GM18873 (cell line): ENCODE data around the gene MATN1.

ENCODE experiments used
- ATAC-seq: cut with Tn5 transposase; IDR thresholded peaks from one replicate; pipeline ENCODE4 v1.9.1; 2021; ENCODE audit warnings: mild to moderate bottlenecking, moderate library complexity, moderate number of reproducible peaks; ENCODE audit not compliant: unreplicated experiment, low FRiP score

MATN1 gene

GRCh38 chr1:30758785-30759380 lies 35.5 kb upstream of the MATN1 start:
- ATAC-seq, result no peak

DNA sequence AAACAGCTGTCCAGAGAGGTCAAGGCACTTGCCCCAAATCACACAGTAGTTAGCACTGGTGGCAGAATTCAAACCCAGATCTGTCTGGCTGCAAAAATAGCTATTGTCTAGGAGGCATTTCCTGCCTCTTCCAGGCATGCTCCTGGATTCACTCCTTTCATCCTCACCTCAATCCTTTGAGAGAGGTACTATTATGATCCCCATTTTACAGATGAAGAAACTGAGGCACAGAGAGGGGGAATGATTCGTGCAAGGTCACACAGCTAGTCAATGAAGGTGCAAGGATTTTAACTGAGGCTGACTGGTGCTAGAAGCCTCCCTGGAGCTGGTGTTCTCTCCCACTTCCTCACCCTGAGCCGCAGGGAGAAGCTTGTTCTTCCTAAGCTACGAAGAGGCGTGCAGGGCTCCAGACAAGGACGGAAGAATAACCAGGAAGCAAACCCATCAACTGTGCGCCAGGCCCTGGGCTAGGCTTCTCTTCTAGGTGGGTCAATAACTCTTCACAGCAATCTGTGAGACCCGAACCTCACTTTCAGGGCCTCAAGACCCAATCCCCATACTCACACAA lies 34.8 kb upstream of the MATN1 start:
- ATAC-seq, result no peak

DNA sequence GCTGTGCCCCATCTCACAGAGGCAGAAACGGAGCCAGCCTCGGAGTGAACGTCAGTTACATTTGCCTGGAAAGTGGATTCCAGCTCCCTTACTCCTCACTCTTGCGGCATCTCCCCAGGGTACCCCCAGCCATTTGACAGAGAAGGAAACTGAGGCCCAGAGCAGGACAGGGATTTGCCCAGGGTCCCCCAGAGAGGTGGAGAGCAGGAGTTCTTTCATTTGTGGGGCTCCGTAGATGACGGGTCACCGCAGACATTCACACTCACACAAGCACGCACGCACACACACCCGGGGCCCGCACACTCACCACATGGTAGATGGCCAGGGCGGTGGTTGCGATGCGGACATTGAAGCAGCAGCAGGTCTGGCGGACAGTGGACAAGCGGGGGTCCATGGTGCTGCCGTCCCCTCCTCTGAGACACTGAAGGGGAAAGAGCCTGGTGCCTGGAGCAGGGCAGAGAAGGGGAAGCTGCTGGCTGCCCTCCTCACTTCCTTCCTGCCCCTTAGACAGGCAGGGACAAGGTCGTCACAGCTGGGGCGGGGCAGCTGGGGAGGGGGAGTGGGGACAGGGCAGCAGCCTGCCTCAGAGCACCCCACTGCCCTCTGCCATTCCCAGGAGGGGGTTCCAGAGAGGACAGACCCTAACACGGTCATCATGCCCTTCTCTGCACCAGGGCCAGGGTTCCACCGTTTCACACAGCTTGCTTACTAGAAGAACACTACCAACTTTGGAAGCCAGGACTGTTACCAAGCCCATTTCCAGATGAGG lies 34.2 kb upstream of the MATN1 start, which contains the start of gene LAPTM5:
LAPTM5 (minus strand) TSS at position 423 of the 769 bp plus-strand sequence; CDS start at position 394, 29 bp downstream.
- no peak for ATAC-seq

DNA sequence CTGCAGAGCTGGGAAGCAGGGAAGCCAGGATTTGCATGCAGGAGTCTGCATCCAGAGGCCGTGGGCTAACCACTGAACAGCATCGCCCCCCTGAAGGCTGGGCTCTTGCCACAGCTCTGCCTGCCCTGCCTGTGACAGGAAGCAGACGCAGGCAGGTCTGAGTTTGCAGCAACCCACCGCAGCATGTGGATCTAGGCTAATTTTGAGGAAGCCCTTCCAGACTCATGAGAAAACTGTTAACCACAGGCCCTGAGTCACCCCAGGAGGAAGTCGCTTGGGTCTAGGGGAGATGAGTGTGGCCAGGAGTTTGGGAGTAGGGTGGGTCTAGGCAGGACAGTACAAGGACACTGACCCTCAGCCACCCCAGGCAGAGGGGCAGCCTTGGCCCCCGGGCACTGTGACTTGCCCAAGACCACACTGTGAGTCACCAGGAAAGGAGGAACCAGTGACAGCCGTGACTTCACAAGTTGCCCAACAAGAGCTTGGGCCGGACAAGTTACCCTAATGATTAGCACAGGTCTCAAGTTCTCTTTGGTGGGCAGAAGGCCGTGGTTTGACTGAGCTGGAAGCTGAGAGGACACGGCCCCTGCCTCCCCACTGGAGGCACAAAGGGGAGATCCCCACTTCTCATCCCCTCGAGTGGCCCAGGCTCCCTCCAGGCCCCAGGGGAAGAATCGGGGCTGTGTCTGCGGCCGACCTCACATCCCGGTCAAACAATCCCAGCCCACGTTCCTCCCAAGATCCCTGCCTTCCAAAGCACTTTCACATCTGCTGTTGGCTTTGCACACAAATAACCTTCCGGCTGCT lies 33.4 kb upstream of the MATN1 start:
- ATAC-seq, result no peak

DNA sequence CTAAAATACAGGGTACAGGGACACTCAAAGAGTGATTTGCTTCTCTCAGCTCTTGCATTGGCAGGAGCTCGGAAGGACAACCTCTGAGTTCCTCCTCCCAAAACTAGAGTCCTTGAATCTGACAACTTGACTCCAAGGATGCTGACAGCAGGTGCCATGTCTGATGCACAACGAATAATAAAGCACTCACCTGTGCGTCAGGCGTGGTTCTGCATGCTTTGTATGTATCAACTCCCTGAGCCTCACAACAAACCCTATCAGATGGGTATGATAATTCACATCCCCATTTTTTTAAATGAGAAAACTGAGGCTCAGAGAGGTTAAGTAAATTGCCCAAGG lies 32.8 kb upstream of the MATN1 start:
- no peak for ATAC-seq

- ATAC-seq, result no peak
These were observed 32.4 kb upstream of the MATN1 start for GRCh38 chr1:30755746-30756145.

GRCh38 chr1:30755334-30755733 lies 31.9 kb upstream of the MATN1 start:
- ATAC-seq, result no peak

GRCh38 chr1:30754684-30755171 lies 31.3 kb upstream of the MATN1 start:
- ATAC-seq, result peak; percentile 51

- no peak for ATAC-seq
These were observed 30.3 kb upstream of the MATN1 start for GRCh38 chr1:30753660-30754123.

DNA sequence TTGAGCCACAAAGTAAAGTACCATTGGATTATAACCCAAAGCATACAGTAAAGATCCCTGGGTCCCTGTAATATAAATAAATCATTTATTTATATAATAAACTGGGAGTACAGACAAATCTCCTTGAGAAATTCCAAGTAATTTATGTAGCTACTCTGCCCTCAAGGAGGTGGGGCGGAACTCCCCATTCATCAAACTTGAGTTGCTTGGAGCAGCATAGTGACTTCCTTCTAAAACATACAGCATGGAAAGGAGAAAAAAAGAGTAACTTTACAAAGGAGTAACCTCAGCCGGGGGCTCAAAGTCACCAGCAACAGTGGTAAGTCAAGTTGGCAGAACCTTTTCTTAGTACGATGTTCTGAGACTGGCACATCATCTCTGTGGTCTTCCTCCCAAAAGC lies 29.7 kb upstream of the MATN1 start:
- ATAC-seq, result no peak

- ATAC-seq, result no peak
These were observed 29.2 kb upstream of the MATN1 start for GRCh38 chr1:30752651-30752908.

DNA sequence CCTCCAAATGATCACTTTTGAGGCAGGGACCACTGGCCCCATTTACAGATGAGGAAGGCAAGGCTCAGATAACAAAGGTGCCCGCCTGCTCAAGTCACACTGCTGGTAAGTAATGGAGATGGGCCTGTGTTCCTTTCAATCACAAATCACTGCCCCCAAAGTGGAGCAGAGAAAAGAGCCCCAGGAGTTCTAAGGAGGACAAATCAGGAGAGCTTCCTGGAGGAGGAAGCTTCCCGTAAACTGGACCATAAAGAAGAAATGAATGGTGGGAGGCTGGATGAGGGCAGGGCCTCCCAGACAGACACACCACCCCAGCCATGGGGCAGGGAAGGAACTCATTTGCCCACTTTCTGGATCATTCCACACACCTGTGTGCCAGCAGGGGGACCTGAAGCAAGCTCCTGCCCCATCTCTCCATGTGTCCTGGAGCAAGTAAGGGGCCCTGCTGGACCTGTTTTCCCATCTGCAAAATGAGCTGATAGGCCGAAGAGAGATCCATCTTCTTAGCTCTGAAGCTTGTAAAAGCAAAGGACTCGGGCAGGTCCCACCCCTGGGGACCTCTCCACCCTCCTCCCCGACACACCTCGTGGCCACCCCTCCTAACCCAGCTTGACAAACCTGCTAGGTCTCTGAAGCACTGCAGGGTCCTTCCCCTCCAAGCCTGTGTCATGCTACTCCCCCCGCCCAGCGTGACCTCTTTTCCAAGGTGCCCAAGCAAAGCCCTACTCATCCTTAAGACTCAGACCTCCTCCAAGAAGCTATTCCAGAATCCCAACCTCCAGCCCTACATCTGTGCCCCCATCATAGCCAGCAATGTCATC lies 28.7 kb upstream of the MATN1 start:
- ATAC-seq, result no peak

- ATAC-seq, result no peak
These were observed 27.4 kb upstream of the MATN1 start for GRCh38 chr1:30750731-30751291.

- no peak for ATAC-seq
These were observed 26.6 kb upstream of the MATN1 start for GRCh38 chr1:30749691-30750583.

DNA sequence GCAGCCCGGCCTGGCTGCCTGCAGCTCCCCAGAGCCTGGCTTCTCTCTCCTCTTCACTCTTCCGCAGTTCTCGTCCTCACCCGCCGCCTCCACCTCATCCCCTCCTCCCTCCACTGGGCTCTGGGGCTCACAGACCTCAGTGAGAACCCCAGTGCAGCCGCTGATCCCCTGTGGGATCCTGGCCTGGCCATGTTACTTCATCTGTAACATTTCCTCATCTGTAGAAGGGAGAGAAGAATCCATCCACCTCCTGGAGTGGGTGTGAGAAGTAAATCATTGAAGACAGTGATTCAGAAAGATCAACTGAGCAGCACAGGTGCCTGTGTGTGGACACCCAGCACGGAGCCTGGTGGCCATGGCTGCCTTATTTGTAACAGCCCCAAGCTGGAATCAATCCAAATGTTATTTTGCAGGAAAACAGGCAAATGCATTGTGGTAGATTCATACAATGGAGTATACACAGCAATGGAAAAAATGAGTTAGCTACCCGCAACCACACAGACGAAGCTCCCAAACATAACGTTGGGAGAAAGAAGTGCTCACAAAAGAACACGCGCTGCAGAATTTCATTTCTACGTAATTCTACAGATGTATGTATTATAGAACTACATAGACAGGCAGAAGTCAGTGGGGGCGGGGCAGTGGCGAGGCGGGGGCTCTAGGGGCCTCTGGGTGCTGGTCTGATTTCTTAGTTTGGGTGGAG lies 25.5 kb upstream of the MATN1 start:
- ATAC-seq, result no peak

- no peak for ATAC-seq
These were observed 24.8 kb upstream of the MATN1 start for GRCh38 chr1:30748098-30748698.

- ATAC-seq, result no peak
These were observed 23.9 kb upstream of the MATN1 start for GRCh38 chr1:30747033-30748008.
